Mesenchymal stem cell (in vitro differentiated cells and primary cell): Measurements from ENCODE around the gene TMEM164.

ENCODE experiments used
- DNase-seq: peaks from one replicate; pipeline ENCODE4 v3.0.0-alpha.2; 2013
- H2AFZ ChIP-seq: one replicate; pipeline ENCODE4 v1.6.1; 2013; ENCODE audit warnings: low read depth, mild to moderate bottlenecking, control low read depth, inconsistent platforms, low read length, moderate library complexity
- H2AK5ac ChIP-seq: 2 replicates; pipeline ENCODE4 v1.6.1; 2013; ENCODE audit warnings: low read length, moderate library complexity, mild to moderate bottlenecking, inconsistent platforms; ENCODE audit not compliant: severe bottlenecking
- H2BK120ac ChIP-seq: one replicate; pipeline ENCODE4 v1.6.1; 2013; ENCODE audit warnings: low read depth, mild to moderate bottlenecking, inconsistent platforms, low read length, moderate library complexity
- H2BK12ac ChIP-seq, 2 experiments: one replicate each; pipeline ENCODE4 v1.6.1; 2013; ENCODE audit warnings: inconsistent platforms in 2 of 2, low read length in 2 of 2, mild to moderate bottlenecking in 2 of 2, moderate library complexity in 2 of 2, control low read depth in 1 of 2
- H2BK15ac ChIP-seq: one replicate; pipeline ENCODE4 v1.6.1; 2013; ENCODE audit warnings: mild to moderate bottlenecking, low read depth, inconsistent platforms; ENCODE audit not compliant: poor library complexity, severe bottlenecking
- H2BK5ac ChIP-seq: 2 replicates; pipeline ENCODE4 v1.6.1; 2013; ENCODE audit warnings: low read depth, mild to moderate bottlenecking, low read length, control low read depth, inconsistent platforms; ENCODE audit not compliant: poor library complexity, severe bottlenecking
- H3K14ac ChIP-seq, 2 experiments: one replicate each; pipeline ENCODE4 v1.6.1; 2013; ENCODE audit warnings: inconsistent platforms in 2 of 2, low read length in 2 of 2, control low read depth in 1 of 2, mild to moderate bottlenecking in 1 of 2, moderate library complexity in 1 of 2
- H3K18ac ChIP-seq, 2 experiments: one replicate each; pipeline ENCODE4 v1.6.1; 2013; ENCODE audit warnings: inconsistent platforms in 2 of 2, low read length in 2 of 2, control low read depth in 1 of 2, low read depth in 1 of 2, mild to moderate bottlenecking in 1 of 2
- H3K23ac ChIP-seq, 2 experiments: one replicate each; pipeline ENCODE4 v1.6.1; 2013; ENCODE audit warnings: inconsistent platforms in 2 of 2, low read length in 2 of 2, mild to moderate bottlenecking in 2 of 2, moderate library complexity in 2 of 2, control low read depth in 1 of 2
- H3K27ac ChIP-seq: 2 replicates; pipeline ENCODE4 v1.5.1; 2013; ENCODE audit warnings: mild to moderate bottlenecking, moderate library complexity, low read length, control low read depth, inconsistent platforms; ENCODE audit not compliant: poor library complexity, severe bottlenecking
- H3K27me3 ChIP-seq, 2 experiments: 2 replicates each; pipeline versions ENCODE4 v1.6.1 to v1.7.0; 2013; ENCODE audit warnings: low read length in 2 of 2, mild to moderate bottlenecking in 2 of 2, moderate library complexity in 2 of 2, control low read depth in 1 of 2, inconsistent platforms in 1 of 2; ENCODE audit not compliant: control insufficient read depth in 1 of 2, insufficient read depth in 1 of 2
- H3K36me3 ChIP-seq, 2 experiments: 2 replicates each; pipeline versions ENCODE4 v1.6.1 to v1.7.0; 2013; ENCODE audit warnings: low read length in 2 of 2, control low read depth in 1 of 2, inconsistent platforms in 1 of 2, low read depth in 1 of 2, mild to moderate bottlenecking in 1 of 2; ENCODE audit not compliant: insufficient read depth in 2 of 2, control insufficient read depth in 1 of 2
- H3K4ac ChIP-seq, 2 experiments: one replicate each; pipeline ENCODE4 v1.6.1; 2013; ENCODE audit warnings: inconsistent platforms in 2 of 2, low read length in 2 of 2, mild to moderate bottlenecking in 2 of 2, moderate library complexity in 2 of 2, control low read depth in 1 of 2, low read depth in 1 of 2
- H3K4me1 ChIP-seq: 2 replicates; pipeline ENCODE4 v1.6.1; 2013; ENCODE audit warnings: low read depth, low read length, control low read depth; ENCODE audit not compliant: control insufficient read depth, insufficient read depth
- H3K4me2 ChIP-seq: 2 replicates; pipeline ENCODE4 v1.6.1; 2013; ENCODE audit warnings: low read length, mild to moderate bottlenecking, inconsistent platforms; ENCODE audit not compliant: poor library complexity, severe bottlenecking
- H3K4me3 ChIP-seq, 2 experiments: 2 replicates each; pipeline versions ENCODE4 v1.5.1 to v1.7.0; 2013; ENCODE audit warnings: low read length in 2 of 2, mild to moderate bottlenecking in 2 of 2, control low read depth in 1 of 2, low read depth in 1 of 2; ENCODE audit not compliant: insufficient read depth in 1 of 2
- H3K79me1 ChIP-seq: replicated peaks from 2 replicates; pipeline ENCODE4 v1.6.1; 2013; ENCODE audit warnings: mild to moderate bottlenecking, control low read depth, low read length, inconsistent platforms; ENCODE audit not compliant: poor library complexity, severe bottlenecking
- H3K9ac ChIP-seq: 2 replicates; pipeline ENCODE4 v1.7.0; 2013; ENCODE audit warnings: mild to moderate bottlenecking, low read length, moderate library complexity
- H3K9me3 ChIP-seq: 2 replicates; pipeline ENCODE4 v1.7.0; 2013; ENCODE audit warnings: mild to moderate bottlenecking, low read length; ENCODE audit not compliant: control insufficient read depth
- H4K8ac ChIP-seq: one replicate; pipeline ENCODE4 v1.6.1; 2013; ENCODE audit warnings: inconsistent platforms, mild to moderate bottlenecking, low read length, moderate library complexity
- H4K91ac ChIP-seq: one replicate; pipeline ENCODE4 v1.6.1; 2013; ENCODE audit warnings: mild to moderate bottlenecking, low read length, inconsistent platforms
- WGBS: methylation state at CpG from one replicate; pipeline ENCODE4 v1.1.7; 2013; ENCODE audit warnings: mixed read lengths; 5-methylcytosine and 5-hydroxymethylcytosine counted together

Gene TMEM164

GRCh38 chrX:110045421-110045820 lies 42.5 kb downstream of the TMEM164 start:
- Histone ChIP-seq H2AFZ (no peak overlapping the region), H3K9me3 (no peaks in the 10 kb centered on the region), H3K4me1 (no peaks in the 10 kb centered on the region), H3K9ac (no peak overlapping the region), H4K91ac (no peak overlapping the region), H3K14ac (no peak overlapping the region), H3K4ac (no peak overlapping the region), H4K8ac (no peak overlapping the region), H2BK120ac (no peak overlapping the region), H2AK5ac (no peak overlapping the region), H3K36me3 (no peaks in the 10 kb centered on the region), H3K4me2 (no peak overlapping the region), H3K18ac (no peak overlapping the region), H2BK12ac (no peak overlapping the region), H2BK5ac (no peak overlapping the region), H3K27ac (no peak overlapping the region), H3K27me3 (peaks cover 0 to 37% of the 10 kb centered on the region in 2 experiments), H3K4me3 (no peak overlapping the region), H3K79me1 (peaks cover 1% of the 10 kb centered on the region), H2BK15ac (no peak overlapping the region), H3K23ac (no peak overlapping the region)
- 100% methylated on average over 3 of the region's 3 CpGs for WGBS
- no peak for DNase-seq

- Histone ChIP-seq H2BK5ac (no peak overlapping the region), H3K4me2 (no peak overlapping the region), H2AFZ (no peak overlapping the region), H2BK15ac (no peak overlapping the region), H3K14ac (no peak overlapping the region), H4K8ac (no peak overlapping the region), H2BK12ac (no peak overlapping the region), H2AK5ac (no peak overlapping the region), H3K23ac (no peak overlapping the region), H3K79me1 (peaks cover 1% of the 10 kb centered on the region), H2BK120ac (no peak overlapping the region), H3K27me3 (peaks cover 0 to 42% of the 10 kb centered on the region in 2 experiments), H3K27ac (no peak overlapping the region), H3K9ac (no peak overlapping the region), H3K4me3 (no peak overlapping the region), H3K4me1 (no peaks in the 10 kb centered on the region), H3K36me3 (no peaks in the 10 kb centered on the region), H3K4ac (no peak overlapping the region), H3K18ac (no peak overlapping the region), H4K91ac (no peak overlapping the region), H3K9me3 (no peaks in the 10 kb centered on the region)
- DNase-seq = no peak
- WGBS = 74% methylated on average over 3 of the region's 4 CpGs
Measured at GRCh38 chrX:110046001-110046400, 43.1 kb downstream of the TMEM164 start.

GRCh38 chrX:110046971-110047370 lies 44.1 kb downstream of the TMEM164 start:
- Histone ChIP-seq H2BK12ac (no peak overlapping the region), H2BK15ac (no peak overlapping the region), H3K79me1 (peaks cover 1% of the 10 kb centered on the region), H3K4me2 (no peak overlapping the region), H4K8ac (no peak overlapping the region), H3K9me3 (no peaks in the 10 kb centered on the region), H3K18ac (no peak overlapping the region), H3K14ac (no peak overlapping the region), H4K91ac (no peak overlapping the region), H3K9ac (no peak overlapping the region), H2BK5ac (no peak overlapping the region), H2BK120ac (no peak overlapping the region), H3K27me3 (peaks cover 0 to 34% of the 10 kb centered on the region in 2 experiments), H2AFZ (no peak overlapping the region), H3K4me3 (no peak overlapping the region), H2AK5ac (no peak overlapping the region), H3K23ac (no peak overlapping the region), H3K27ac (no peak overlapping the region), H3K4ac (no peak overlapping the region), H3K4me1 (no peaks in the 10 kb centered on the region), H3K36me3 (no peaks in the 10 kb centered on the region)
- WGBS = no CpG with 5 or more reads among the region's 1 CpG
- no peak for DNase-seq

- H2BK5ac ChIP-seq = no peak overlapping the region
- no peak overlapping the region for H2BK15ac ChIP-seq
- no peaks in the 10 kb centered on the region for H3K36me3 ChIP-seq
- H3K4ac ChIP-seq = no peak overlapping the region
- WGBS = 80% methylated on average over 1 of the region's 1 CpG
- peaks cover 0 to 34% of the 10 kb centered on the region in 2 experiments for H3K27me3 ChIP-seq
- no peaks in the 10 kb centered on the region for H3K4me1 ChIP-seq
- no peaks in the 10 kb centered on the region for H3K9me3 ChIP-seq
- no peak overlapping the region for H2BK120ac ChIP-seq
- no peak overlapping the region for H3K23ac ChIP-seq
- H4K8ac ChIP-seq = no peak overlapping the region
- no peak overlapping the region for H3K4me2 ChIP-seq
- H4K91ac ChIP-seq = no peak overlapping the region
- no peak overlapping the region for H3K9ac ChIP-seq
- DNase-seq = no peak
- H2AFZ ChIP-seq = no peak overlapping the region
- H3K79me1 ChIP-seq = peaks cover 1% of the 10 kb centered on the region
- H2AK5ac ChIP-seq = no peak overlapping the region
- H3K4me3 ChIP-seq = no peak overlapping the region
- H3K18ac ChIP-seq = no peak overlapping the region
- no peak overlapping the region for H3K14ac ChIP-seq
- H2BK12ac ChIP-seq = no peak overlapping the region
- H3K27ac ChIP-seq = no peak overlapping the region
Measured at GRCh38 chrX:110049096-110049495, 46.2 kb downstream of the TMEM164 start.
